GM12873 (cell line): ENCODE measurements around the gene TEAD1.

Experiments used
- TF ChIP-seq, protein P1 (sequence below): IDR thresholded peaks from 2 replicates; pipeline ENCODE4 v1.5.1; 2012; ENCODE audit warnings: low read depth, mild to moderate bottlenecking, moderate library complexity, low read length, control low read depth; ENCODE audit not compliant: insufficient read depth; ENCODE audit errors: missing control alignments

The TEAD1 gene

DNA sequence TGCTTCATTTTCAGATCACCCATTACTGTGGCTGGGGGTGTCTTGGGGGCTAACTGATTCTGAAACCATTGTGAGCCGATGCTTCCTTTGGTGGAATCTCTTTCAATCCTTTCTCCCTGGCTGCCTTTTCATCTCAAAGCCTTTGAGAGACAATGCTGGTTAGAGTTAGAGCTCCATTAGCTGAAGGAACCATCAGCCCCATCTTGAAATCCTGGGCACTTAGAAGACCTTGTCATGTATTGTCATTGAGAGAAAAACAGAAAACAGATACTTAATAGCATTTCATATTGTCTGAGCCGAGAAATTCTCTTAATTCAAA lies 6.7 kb downstream of the TEAD1 start:
- TF ChIP-seq, protein P1, sequence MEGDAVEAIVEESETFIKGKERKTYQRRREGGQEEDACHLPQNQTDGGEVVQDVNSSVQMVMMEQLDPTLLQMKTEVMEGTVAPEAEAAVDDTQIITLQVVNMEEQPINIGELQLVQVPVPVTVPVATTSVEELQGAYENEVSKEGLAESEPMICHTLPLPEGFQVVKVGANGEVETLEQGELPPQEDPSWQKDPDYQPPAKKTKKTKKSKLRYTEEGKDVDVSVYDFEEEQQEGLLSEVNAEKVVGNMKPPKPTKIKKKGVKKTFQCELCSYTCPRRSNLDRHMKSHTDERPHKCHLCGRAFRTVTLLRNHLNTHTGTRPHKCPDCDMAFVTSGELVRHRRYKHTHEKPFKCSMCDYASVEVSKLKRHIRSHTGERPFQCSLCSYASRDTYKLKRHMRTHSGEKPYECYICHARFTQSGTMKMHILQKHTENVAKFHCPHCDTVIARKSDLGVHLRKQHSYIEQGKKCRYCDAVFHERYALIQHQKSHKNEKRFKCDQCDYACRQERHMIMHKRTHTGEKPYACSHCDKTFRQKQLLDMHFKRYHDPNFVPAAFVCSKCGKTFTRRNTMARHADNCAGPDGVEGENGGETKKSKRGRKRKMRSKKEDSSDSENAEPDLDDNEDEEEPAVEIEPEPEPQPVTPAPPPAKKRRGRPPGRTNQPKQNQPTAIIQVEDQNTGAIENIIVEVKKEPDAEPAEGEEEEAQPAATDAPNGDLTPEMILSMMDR, result no peak

DNA sequence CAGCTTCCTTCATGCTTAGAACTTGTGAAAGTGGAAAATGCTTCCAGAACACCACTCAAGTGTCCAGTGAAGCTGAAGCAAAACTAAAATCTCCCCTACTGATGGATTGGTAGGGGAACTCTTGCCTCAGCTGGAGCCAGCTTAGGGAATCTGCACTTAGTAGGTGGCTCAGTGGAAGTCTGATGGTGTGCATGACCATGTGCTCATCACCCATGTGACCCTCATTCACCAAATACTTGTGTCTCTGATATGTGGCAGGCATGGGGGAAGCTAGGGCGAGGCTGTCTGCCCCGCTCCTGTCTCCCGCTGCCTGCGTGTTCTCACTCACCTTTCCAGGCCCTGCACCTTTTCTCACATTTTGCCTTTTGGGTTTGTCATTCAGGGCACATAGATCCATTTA lies 7.2 kb downstream of the TEAD1 start:
- TF ChIP-seq, protein P1, result no peak

DNA sequence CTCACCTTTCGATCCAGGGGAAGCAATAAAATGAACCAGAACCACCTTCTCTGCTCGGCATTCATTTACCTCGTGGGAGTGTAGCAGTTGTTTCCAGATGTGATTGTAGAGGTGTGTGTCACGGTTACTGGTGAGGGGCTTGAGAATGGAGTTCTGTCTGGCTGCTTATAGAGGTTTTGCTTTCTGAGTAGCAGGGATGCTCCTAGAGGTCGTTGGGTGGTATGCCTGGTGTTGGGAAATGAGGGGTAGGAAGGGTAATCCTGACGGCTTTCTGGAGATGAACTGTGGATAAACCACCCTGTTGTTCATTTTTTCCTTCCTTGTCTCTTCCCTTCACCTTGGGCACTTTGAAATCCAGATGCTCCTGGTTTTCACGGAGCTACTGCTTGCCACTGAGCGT lies 8.1 kb downstream of the TEAD1 start:
- TF ChIP-seq, protein P1, result no peak

DNA sequence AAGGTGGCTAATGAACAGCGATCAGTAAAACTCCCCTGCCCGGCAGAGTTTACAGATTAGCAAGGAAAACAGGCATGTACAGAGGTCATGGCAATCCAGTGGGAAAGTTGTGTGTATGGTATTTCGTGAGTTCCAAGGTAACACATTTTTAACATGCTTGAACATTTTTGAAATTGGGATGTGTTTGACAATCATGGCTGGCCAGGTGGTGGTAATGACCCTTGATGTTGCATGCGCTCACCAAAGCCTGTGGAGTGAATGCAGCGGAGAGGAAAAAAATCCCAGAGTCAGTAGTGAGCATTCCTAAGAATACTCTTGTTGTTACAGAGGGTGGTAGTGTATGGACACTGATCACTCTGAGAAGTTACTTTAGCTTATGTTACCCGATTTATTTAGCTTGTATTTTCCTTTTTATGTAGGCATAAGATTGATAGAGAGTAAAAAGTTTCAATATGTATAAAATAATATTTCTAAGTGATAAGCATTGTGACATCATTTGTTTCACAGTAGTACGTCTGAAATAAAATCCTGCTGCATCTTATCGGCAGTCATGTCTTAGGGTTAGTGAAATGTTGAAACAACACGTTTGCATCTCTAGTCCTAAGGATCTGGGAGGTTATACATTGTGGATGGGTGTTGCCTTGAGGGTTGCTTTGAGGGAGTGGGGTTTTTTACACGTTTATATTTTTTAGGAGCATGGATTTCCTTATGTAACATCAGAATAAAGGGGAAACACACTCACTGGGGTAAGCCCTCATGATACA lies 8.7 kb downstream of the TEAD1 start:
- TF ChIP-seq, protein P1, result no peak

DNA sequence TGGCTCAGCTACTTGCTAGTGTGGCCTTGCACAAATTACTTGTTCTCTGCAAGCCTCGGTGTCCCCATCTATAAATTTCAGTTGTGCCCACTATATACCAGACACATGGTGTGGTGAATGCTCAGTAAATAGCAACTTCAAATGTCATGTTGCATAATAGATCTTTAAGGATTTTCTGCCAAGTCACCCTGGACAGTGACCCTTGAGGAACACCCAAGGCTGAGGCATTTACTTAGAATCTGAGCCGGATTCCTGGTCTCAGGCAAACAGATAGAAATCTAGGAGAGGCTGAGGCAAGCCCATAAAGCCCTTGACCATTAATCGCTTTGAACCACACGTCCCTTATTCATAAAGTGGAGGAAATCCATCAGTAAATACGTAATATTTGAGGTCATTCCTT lies 9.7 kb downstream of the TEAD1 start:
- TF ChIP-seq, protein P1, result no peak

DNA sequence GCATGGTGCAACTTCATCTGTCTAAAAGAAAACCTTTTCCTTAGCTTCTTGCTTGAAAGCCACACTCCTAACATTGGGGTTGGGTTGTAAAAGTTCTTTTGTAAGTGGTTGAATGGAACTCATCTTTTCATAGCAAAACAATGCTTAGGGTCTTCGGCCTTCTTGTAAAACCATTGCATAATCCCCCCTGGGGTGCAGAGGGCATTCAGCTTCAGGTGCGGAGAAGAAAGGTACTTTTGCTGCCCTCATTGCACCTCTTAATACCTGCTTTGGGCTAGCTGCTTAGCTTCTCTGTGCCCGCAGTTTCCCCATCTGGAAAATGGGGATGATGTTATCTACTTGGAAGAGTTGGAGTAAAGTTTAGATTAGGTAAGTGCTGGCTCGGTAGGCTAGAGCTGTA lies 10.1 kb downstream of the TEAD1 start:
- TF ChIP-seq, protein P1, result no peak

DNA sequence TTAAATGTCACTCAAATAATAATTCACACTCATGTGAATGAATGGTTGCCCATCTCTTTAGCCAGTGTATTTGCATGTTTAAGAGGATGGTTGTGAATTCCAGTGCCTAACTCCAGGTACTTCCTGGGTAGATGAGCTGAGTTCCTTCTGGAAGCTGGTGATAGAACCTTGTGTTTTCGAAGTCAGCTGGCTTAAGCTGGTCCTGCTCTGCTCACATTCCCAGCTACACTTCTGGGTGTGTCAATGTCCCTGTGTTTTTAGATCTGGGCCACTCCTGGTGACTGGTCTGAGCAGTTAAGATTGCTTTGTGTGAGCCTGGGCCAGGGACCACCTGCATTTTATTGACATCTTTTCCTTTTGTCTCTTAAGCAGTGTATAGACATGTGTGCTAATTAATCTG lies 10.6 kb downstream of the TEAD1 start:
- TF ChIP-seq, protein P1, result no peak
